ENCODE measurements around the gene TEKT3. TPM values are rescaled to one million over a fixed set of nuclear protein-coding genes. Genes with fewer than 3 reads are reported as not detected.

Gene TEKT3
- total RNA-seq, 1 donor from 2014 or later = 3.8 TPM

DNA sequence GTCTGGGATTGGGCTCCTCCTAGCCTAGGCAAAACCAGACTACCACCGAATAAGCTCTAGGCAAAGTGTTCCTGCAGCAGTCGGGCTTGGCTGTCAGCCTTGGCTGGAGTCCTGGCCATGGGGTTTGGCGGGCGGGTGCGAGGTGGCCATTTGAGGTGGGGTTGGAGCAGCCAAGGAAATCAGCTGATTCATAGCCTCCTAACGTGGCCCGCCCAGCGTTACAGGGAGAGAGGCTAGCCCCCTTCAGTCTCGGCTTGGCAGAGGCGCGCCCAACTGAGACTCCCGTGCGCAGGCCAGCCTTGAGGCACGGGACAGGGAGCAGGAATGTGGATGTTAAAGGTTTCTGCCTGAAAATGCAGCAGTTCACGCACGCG, 78.2 kb downstream of the TEKT3 start:
- DNase-seq (ENCODE audit: low spot score in 2 of 2, unreplicated experiment in 2 of 2) = peak; percentile 38 to 45
- Mint-ChIP-seq H3K4me1 (peaks cover 33% of the 10 kb centered on the region), H3K27ac (peak overlapping the region; percentile 45), H3K36me3 (no peaks in the 10 kb centered on the region), H3K27me3 (ENCODE audit: low read depth) (peaks cover 92% of the 10 kb centered on the region), H3K9me3 (no peaks in the 10 kb centered on the region), H3K4me3 (peak overlapping the region; percentile 85)
- no peak for TF ChIP-seq CTCF (IDR thresholded peaks at IDR 0.05; ENCODE audit: unreplicated experiment)

GRCh38 chr17:15262291-15263205, 78.8 kb downstream of the TEKT3 start:
- Mint-ChIP-seq H3K27ac (peak overlapping the region; percentile 97), H3K27me3 (ENCODE audit: low read depth) (peaks cover 87% of the 10 kb centered on the region), H3K9me3 (no peaks in the 10 kb centered on the region), H3K4me3 (peak overlapping the region; percentile 85), H3K4me1 (peaks cover 29% of the 10 kb centered on the region), H3K36me3 (no peaks in the 10 kb centered on the region)
- no peak for TF ChIP-seq CTCF (IDR thresholded peaks at IDR 0.05; ENCODE audit: unreplicated experiment)
- peak; percentile 30 to 60 for DNase-seq (ENCODE audit: low spot score in 2 of 2, unreplicated experiment in 2 of 2)

- peaks cover 80% of the 10 kb centered on the region for H3K27me3 Mint-ChIP-seq (ENCODE audit: low read depth)
- peak overlapping the region; percentile 97 for H3K27ac Mint-ChIP-seq
- TF ChIP-seq CTCF (IDR thresholded peaks at IDR 0.05; ENCODE audit: unreplicated experiment) = no peak
- no peaks in the 10 kb centered on the region for H3K36me3 Mint-ChIP-seq
- DNase-seq (ENCODE audit: low spot score in 2 of 2, unreplicated experiment in 2 of 2) = no peak
- peaks cover 34% of the 10 kb centered on the region for H3K4me1 Mint-ChIP-seq
- no peaks in the 10 kb centered on the region for H3K9me3 Mint-ChIP-seq
- peak overlapping the region; percentile 85 for H3K4me3 Mint-ChIP-seq
Measured at GRCh38 chr17:15261802-15262290, 79.6 kb downstream of the TEKT3 start.

- TF ChIP-seq CTCF (IDR thresholded peaks at IDR 0.05; ENCODE audit: unreplicated experiment) = no peak
- DNase-seq (ENCODE audit: low spot score in 2 of 2, unreplicated experiment in 2 of 2) = peak; percentile 27 to 72
- Mint-ChIP-seq H3K27me3 (ENCODE audit: low read depth) (peaks cover 74% of the 10 kb centered on the region), H3K9me3 (no peaks in the 10 kb centered on the region), H3K4me1 (peaks cover 37% of the 10 kb centered on the region), H3K27ac (peak overlapping the region; percentile 82), H3K4me3 (peak overlapping the region; percentile 85), H3K36me3 (no peaks in the 10 kb centered on the region)
Measured at GRCh38 chr17:15261258-15261801, 80.1 kb downstream of the TEKT3 start.

- peak; percentile 83 to 92 for DNase-seq (ENCODE audit: low spot score in 2 of 2, unreplicated experiment in 2 of 2)
- Mint-ChIP-seq H3K4me3 (peak overlapping the region; percentile 85), H3K9me3 (no peaks in the 10 kb centered on the region), H3K4me1 (peaks cover 39% of the 10 kb centered on the region), H3K36me3 (peaks cover 3% of the 10 kb centered on the region), H3K27me3 (ENCODE audit: low read depth) (peaks cover 67% of the 10 kb centered on the region), H3K27ac (peak overlapping the region; percentile 91)
- TF ChIP-seq CTCF (IDR thresholded peaks at IDR 0.05; ENCODE audit: unreplicated experiment) = peak; percentile 71
Measured at GRCh38 chr17:15260376-15261257, 80.8 kb downstream of the TEKT3 start.
